ENCODE results near the gene PRKCI. TPM values are rescaled to one million over a fixed set of nuclear protein-coding genes. Genes with fewer than 3 reads are reported as not detected.

The PRKCI gene
- total RNA-seq, 1 experiment from 2014 or later, result 25.2 TPM

- no peak for TF ChIP-seq TCF7L2 (IDR thresholded peaks at IDR 0.05; ENCODE audit: borderline replicate concordance, extremely low read depth, insufficient read depth, insufficient read length)
- no peak for TF ChIP-seq FOSL1 (IDR thresholded peaks at IDR 0.05; ENCODE audit: low read depth)
- TF ChIP-seq ZBTB33 (IDR thresholded peaks at IDR 0.05; ENCODE audit: extremely low read depth, insufficient replicate concordance, low read length), result no peak
- no peak for TF ChIP-seq ZNF274 (IDR thresholded peaks at IDR 0.05; ENCODE audit: low read depth, low read length)
- TF ChIP-seq POLR2AphosphoS5 (IDR thresholded peaks at IDR 0.05; ENCODE audit: low read depth, low read length), result no peak
- no peak for TF ChIP-seq SIN3A (IDR thresholded peaks at IDR 0.05; ENCODE audit: low read depth)
- no peak for TF ChIP-seq EGR1 (IDR thresholded peaks at IDR 0.05; ENCODE audit: low read depth)
- TF ChIP-seq POLR2A (IDR thresholded peaks at IDR 0.05; ENCODE audit: borderline replicate concordance, extremely low read depth, insufficient read depth, insufficient read length), result no peak
- TF ChIP-seq ZFX (IDR thresholded peaks at IDR 0.05), result no peak
- no peak for TF ChIP-seq JUND (IDR thresholded peaks at IDR 0.05)
- no peak for TF ChIP-seq EZH2 (IDR thresholded peaks at IDR 0.05)
- no peak for TF ChIP-seq REST (IDR thresholded peaks at IDR 0.05; ENCODE audit: low read depth)
- no peak for TF ChIP-seq SRF (IDR thresholded peaks at IDR 0.05; ENCODE audit: low read depth)
- no TSS peak for BruUV-seq (replicated peaks)
- Histone ChIP-seq H3K4me1 (ENCODE audit: control insufficient read depth in 1 of 2, insufficient read depth in 2 of 2, low read length in 2 of 2) (no peaks in the 10 kb centered on the region), H3K9ac (ENCODE audit: low read length) (no peak overlapping the region), H3K4me2 (ENCODE audit: low read length) (no peak overlapping the region), H3K27ac (ENCODE audit: low read depth, low read length) (no peak overlapping the region), H3K9me3 (ENCODE audit: control insufficient read depth in 1 of 2, insufficient read depth in 1 of 2, low read depth in 1 of 2, low read length in 2 of 2) (no peaks in the 10 kb centered on the region), H3K4me3 (replicated peaks in 1 of 2; ENCODE audit: low read depth in 1 of 2, low read length in 2 of 2) (no peak overlapping the region), H2AFZ (ENCODE audit: low read depth, low read length, poor library complexity, severe bottlenecking) (no peak overlapping the region), H3K9me2 (ENCODE audit: insufficient read depth) (no peaks in the 10 kb centered on the region), H3K27me3 (ENCODE audit: insufficient read depth, low read length) (no peaks in the 10 kb centered on the region), H3K36me3 (ENCODE audit: control insufficient read depth in 1 of 2, insufficient read depth in 2 of 2, low read length in 2 of 2) (peaks cover 0 to 10% of the 10 kb centered on the region in 2 experiments; a peak in 1 of 4 replicates), H3K79me2 (ENCODE audit: insufficient read depth, low read length) (no peaks in the 10 kb centered on the region), H4K20me1 (ENCODE audit: insufficient read depth) (no peaks in the 10 kb centered on the region)
- intact Hi-C loops (cut with micrococcal nuclease), result no loop called here
- ChIA-PET CTCF (no interaction called here), RAD21 (ENCODE audit: low non-redundant PET in 1 of 2, low total read pairs in 2 of 2, uncharacterized antibody in 2 of 2, unreplicated experiment in 2 of 2) (no interaction called here), POLR2A (no interaction called here)
- no peak for ATAC-seq
- DNase-seq (ENCODE audit: low read depth, low spot score), result no peak
These were observed 18.4 kb downstream of the PRKCI start for GRCh38 chr3:170240671-170241070.

All from HCT116 (cell line).